CD8-positive, alpha-beta memory T cell (primary cell): ENCODE data around the gene BHLHA15. TPM values are rescaled to one million over a fixed set of nuclear protein-coding genes. Genes with fewer than 3 reads are reported as not detected.

Experiments used
- CTCF ChIA-PET: fragments of 350-600 bp; sonication (Branson Sonifier 250); formaldehyde crosslinking; loops from one replicate; lab custom pipeline; 2021; ENCODE audit warnings: antibody characterized with exemption; lab: Charles Lee
- POLR2A ChIA-PET: fragments of 350-600 bp; sonication (Branson Sonifier 250); formaldehyde crosslinking; loops from one replicate; lab custom pipeline; 2021; ENCODE audit warnings: antibody characterized with exemption; lab: Charles Lee
- DNase-seq, 5 donors: peaks; one replicate each; pipeline versions ENCODE4 v3.0.0 to v3.0.0-alpha.2; 2020 to 2022; ENCODE audit warnings: mixed read lengths in 1 of 5
- H3K27ac ChIP-seq: one replicate; pipeline ENCODE4 v1.7.0; 2013; ENCODE audit warnings: low read depth, mild to moderate bottlenecking, low read length, moderate library complexity
- H3K27me3 ChIP-seq: 2 replicates; pipeline ENCODE4 v1.7.0; 2013; ENCODE audit warnings: low read length, mild to moderate bottlenecking; ENCODE audit not compliant: insufficient read depth, poor library complexity, severe bottlenecking
- H3K36me3 ChIP-seq: 2 replicates; pipeline ENCODE4 v1.7.0; 2013; ENCODE audit warnings: mild to moderate bottlenecking, low read length, moderate library complexity; ENCODE audit not compliant: insufficient read depth
- H3K4me1 ChIP-seq: 2 replicates; pipeline ENCODE4 v1.7.0; 2013; ENCODE audit warnings: mild to moderate bottlenecking, low read length, moderate library complexity; ENCODE audit not compliant: insufficient read depth
- H3K4me3 ChIP-seq: 2 replicates; pipeline ENCODE4 v1.7.0; 2013; ENCODE audit warnings: mild to moderate bottlenecking, low read length
- H3K9me3 ChIP-seq: 2 replicates; pipeline ENCODE4 v1.7.0; 2013; ENCODE audit warnings: mild to moderate bottlenecking, low read length
- H3K27ac Mint-ChIP-seq, 8 donors: one replicate each; pipeline ENCODE4 v1.8.0; 2020 to 2021; ENCODE audit warnings: mixed read lengths in 8 of 8, mild to moderate bottlenecking in 6 of 8, inconsistent platforms in 3 of 8, moderate library complexity in 3 of 8
- H3K27me3 Mint-ChIP-seq, 2 donors: one replicate each; pipeline ENCODE4 v1.8.0; 2020 to 2021; ENCODE audit warnings: mixed read lengths in 2 of 2, mild to moderate bottlenecking in 1 of 2, moderate library complexity in 1 of 2
- H3K36me3 Mint-ChIP-seq, 3 donors: one replicate each; pipeline ENCODE4 v1.8.0; 2020 to 2021; ENCODE audit warnings: mixed read lengths in 3 of 3, inconsistent platforms in 1 of 3, mild to moderate bottlenecking in 1 of 3
- H3K4me1 Mint-ChIP-seq, 3 donors: one replicate each; pipeline ENCODE4 v1.8.0; 2020 to 2021; ENCODE audit warnings: mixed read lengths in 3 of 3, inconsistent platforms in 1 of 3, mild to moderate bottlenecking in 1 of 3
- H3K4me3 Mint-ChIP-seq, 7 donors: one replicate each; pipeline ENCODE4 v1.8.0; 2020 to 2021; ENCODE audit warnings: mixed read lengths in 7 of 7, mild to moderate bottlenecking in 6 of 7, moderate library complexity in 4 of 7, inconsistent platforms in 2 of 7
- H3K9me3 Mint-ChIP-seq, 5 donors: one replicate each; pipeline ENCODE4 v1.8.0; 2020 to 2022; ENCODE audit warnings: mixed read lengths in 5 of 5, mild to moderate bottlenecking in 3 of 5, moderate library complexity in 2 of 5, inconsistent platforms in 1 of 5
- polyA plus RNA-seq: library from polyadenylated mRNA; unstranded; fragments of 300-500 nt; fragmentation: Illumina TruSeq; gene quantifications from one replicate; pipeline ENCODE4 v1.2.3, GENCODE V29; 2021
- total RNA-seq, 2 experiments: library from RNA; stranded (reverse); gene quantifications; one replicate each; pipeline ENCODE4 v1.2.3, GENCODE V29; 2021

The BHLHA15 gene
- total and polyA plus RNA-seq, 3 experiments from 2014 or later, result not detected

- Histone ChIP-seq H3K4me3 (peak overlapping the region; percentile 93), H3K36me3 (no peaks in the 10 kb centered on the region), H3K9me3 (no peaks in the 10 kb centered on the region), H3K27ac (peak overlapping the region; percentile 85), H3K4me1 (peaks cover 50% of the 10 kb centered on the region), H3K27me3 (no peaks in the 10 kb centered on the region)
- Mint-ChIP-seq H3K36me3 (peaks cover 0 to 31% (median 6%) of the 10 kb centered on the region in 3 donors), H3K27me3 (no peaks in the 10 kb centered on the region), H3K4me3 (peak overlapping the region; percentile 89 to 99 (median 93)), H3K27ac (peak overlapping the region; percentile 95 to 99 (median 98)), H3K9me3 (no peaks in the 10 kb centered on the region), H3K4me1 (peaks cover 46 to 67% (median 64%) of the 10 kb centered on the region in 3 donors)
- ChIA-PET CTCF (interaction anchor here (0.7 to 1.8 kb wide), 7 partner anchors 29 to 629 kb away, joined by 3 to 8 read pairs (median 5); partner anchors contain the start of gene LMTK2), POLR2A (interaction anchor here (0.7 to 1.6 kb wide), 3 partner anchors 18 to 48 kb away, joined by 3 to 7 read pairs (median 5); no protein-coding TSS in a partner anchor)
- DNase-seq, result peak; percentile 10 to 70 (median 46)
Measured at GRCh38 chr7:98250789-98251188, 39.5 kb downstream of the BHLHA15 start.

- H3K27ac Mint-ChIP-seq, result peak overlapping the region; percentile 95 to 99 (median 98)
- POLR2A ChIA-PET, result interaction anchor here (1.4 to 1.6 kb wide), 2 partner anchors 29 to 49 kb away, joined by 5 to 7 read pairs; no protein-coding TSS in a partner anchor
- Histone ChIP-seq H3K9me3 (no peaks in the 10 kb centered on the region), H3K36me3 (no peaks in the 10 kb centered on the region), H3K27ac (peak overlapping the region; percentile 85), H3K4me1 (peaks cover 50% of the 10 kb centered on the region), H3K4me3 (peak overlapping the region; percentile 93), H3K27me3 (no peaks in the 10 kb centered on the region)
- H3K9me3 Mint-ChIP-seq, result no peaks in the 10 kb centered on the region
- H3K4me3 Mint-ChIP-seq, result peak overlapping the region; percentile 89 to 99 (median 93)
- peaks cover 46 to 68% (median 64%) of the 10 kb centered on the region in 3 donors for H3K4me1 Mint-ChIP-seq
- peak in 4 of 5 donors; percentile 5 to 82 (median 64) for DNase-seq
- H3K36me3 Mint-ChIP-seq, result peaks cover 0 to 31% (median 6%) of the 10 kb centered on the region in 3 donors
- no peaks in the 10 kb centered on the region for H3K27me3 Mint-ChIP-seq
- CTCF ChIA-PET, result interaction anchor here (0.8 to 1.8 kb wide), 7 partner anchors 29 to 229 kb away, joined by 3 to 8 read pairs (median 5); partner anchors contain the start of genes BAIAP2L1 and LMTK2
Measured at GRCh38 chr7:98251231-98251600, 40.0 kb downstream of the BHLHA15 start.

DNA sequence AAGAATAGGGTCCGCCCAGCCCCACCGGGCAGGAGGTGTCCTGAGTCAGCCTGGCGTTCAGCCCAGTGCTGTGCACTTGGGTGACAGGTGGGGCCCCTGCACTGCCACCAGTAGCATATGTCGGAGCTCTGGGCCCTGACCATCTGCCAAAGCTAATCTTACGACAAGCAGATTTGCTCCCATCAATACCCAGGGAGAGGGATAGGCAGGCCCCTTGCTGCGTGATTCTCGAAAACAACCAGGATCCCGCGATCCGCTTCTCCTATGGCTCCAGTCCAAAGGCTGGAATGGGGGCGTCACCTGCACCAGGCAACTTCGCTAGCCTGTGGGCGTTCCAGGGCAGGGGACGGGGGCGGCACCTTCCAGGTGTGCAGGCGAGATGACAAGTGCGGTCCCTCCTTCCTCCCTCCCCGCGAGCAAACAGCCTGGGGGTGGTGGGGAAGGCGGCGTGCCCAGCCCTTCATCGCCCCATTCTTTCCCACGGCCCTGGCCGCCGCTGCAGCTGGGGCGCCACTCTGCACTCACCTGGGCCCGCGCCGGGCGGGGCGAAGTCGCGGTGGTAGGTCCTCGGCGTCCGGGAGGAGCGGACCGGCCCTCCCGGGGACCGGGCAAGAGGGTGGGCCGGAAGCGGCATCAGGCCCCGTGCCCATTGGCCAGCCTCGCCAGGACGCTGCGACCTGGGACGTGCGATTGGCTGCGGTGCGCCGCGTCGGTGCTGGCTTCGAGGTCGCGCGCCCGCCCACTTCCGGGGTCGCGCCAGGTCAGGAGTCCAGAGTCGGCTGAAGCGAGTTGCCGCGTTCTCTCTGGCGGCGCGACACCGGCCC lies 40.6 kb downstream of the BHLHA15 start, which contains the start of gene TECPR1:
TSS of gene TECPR1 (minus strand) at position 632 of the 824 bp plus-strand sequence. CDS start 6,086 bp downstream, outside the sequence.
- peaks cover 0 to 37% (median 9%) of the 10 kb centered on the region in 3 donors for H3K36me3 Mint-ChIP-seq
- H3K9me3 Mint-ChIP-seq, result no peaks in the 10 kb centered on the region
- ChIA-PET POLR2A (interaction anchor here (1.4 to 1.6 kb wide), 2 partner anchors 29 to 49 kb away, joined by 5 to 7 read pairs; no protein-coding TSS in a partner anchor), CTCF (interaction anchor here (0.8 to 1.8 kb wide), 4 partner anchors 28 to 149 kb away, joined by 3 to 8 read pairs (median 4); partner anchors contain the start of genes BAIAP2L1 and LMTK2)
- H3K27ac Mint-ChIP-seq, result peak within 1 kb of the TSS; percentile 95 to 99 (median 98)
- peak; percentile 84 to 92 (median 90) for DNase-seq
- Histone ChIP-seq H3K9me3 (no peaks in the 10 kb centered on the region), H3K4me3 (peak within 1 kb of the TSS; percentile 93), H3K4me1 (peaks cover 50% of the 10 kb centered on the region), H3K27me3 (no peaks in the 10 kb centered on the region), H3K36me3 (no peaks in the 10 kb centered on the region), H3K27ac (peak within 1 kb of the TSS; percentile 85)
- H3K4me1 Mint-ChIP-seq, result peaks cover 46 to 72% (median 64%) of the 10 kb centered on the region in 3 donors
- H3K4me3 Mint-ChIP-seq, result peak within 1 kb of the TSS; percentile 89 to 99 (median 93)
- H3K27me3 Mint-ChIP-seq, result no peaks in the 10 kb centered on the region

- Histone ChIP-seq H3K4me3 (peak overlapping the region; percentile 93), H3K36me3 (no peaks in the 10 kb centered on the region), H3K27me3 (no peaks in the 10 kb centered on the region), H3K4me1 (peaks cover 50% of the 10 kb centered on the region), H3K27ac (peak overlapping the region; percentile 85), H3K9me3 (no peaks in the 10 kb centered on the region)
- CTCF ChIA-PET, result interaction anchor here (1.0 kb wide), 2 partner anchors 21 to 146 kb away, joined by 3 read pairs; partner anchors contain the start of gene LMTK2
- H3K4me1 Mint-ChIP-seq, result peaks cover 46 to 68% (median 59%) of the 10 kb centered on the region in 3 donors
- DNase-seq, result no peak
- peak overlapping the region; percentile 89 to 99 (median 93) for H3K4me3 Mint-ChIP-seq
- H3K9me3 Mint-ChIP-seq, result no peaks in the 10 kb centered on the region
- POLR2A ChIA-PET, result interaction anchor here (1.1 kb wide), 1 partner anchor 28 kb away, joined by 4 read pairs; no protein-coding TSS in a partner anchor
- H3K36me3 Mint-ChIP-seq, result peaks cover 0 to 38% (median 11%) of the 10 kb centered on the region in 3 donors
- peak overlapping the region; percentile 94 to 99 (median 97) for H3K27ac Mint-ChIP-seq
- H3K27me3 Mint-ChIP-seq, result no peaks in the 10 kb centered on the region
Measured at GRCh38 chr7:98252425-98253054, 41.3 kb downstream of the BHLHA15 start.

- H3K4me1 Mint-ChIP-seq, result peaks cover 37 to 53% (median 43%) of the 10 kb centered on the region in 3 donors
- no peaks in the 10 kb centered on the region for H3K9me3 Mint-ChIP-seq
- DNase-seq, result no peak
- no peak overlapping the region for H3K4me3 ChIP-seq
- H3K4me3 Mint-ChIP-seq, result peak overlapping the region in 1 of 7 donors; percentile 78
- no peaks in the 10 kb centered on the region for H3K27me3 ChIP-seq
- H3K36me3 ChIP-seq, result no peaks in the 10 kb centered on the region
- H3K9me3 ChIP-seq, result no peaks in the 10 kb centered on the region
- POLR2A ChIA-PET, result no interaction called here
- CTCF ChIA-PET, result interaction anchor here (0.9 kb wide), 1 partner anchor 8 kb away, joined by 3 read pairs; no protein-coding TSS in a partner anchor
- H3K27ac Mint-ChIP-seq, result peak overlapping the region in 3 of 8 donors; percentile 55 to 85 (median 84)
- peaks cover 0 to 42% (median 9%) of the 10 kb centered on the region in 3 donors for H3K36me3 Mint-ChIP-seq
- H3K4me1 ChIP-seq, result peaks cover 32% of the 10 kb centered on the region
- H3K27ac ChIP-seq, result no peak overlapping the region
- H3K27me3 Mint-ChIP-seq, result no peaks in the 10 kb centered on the region
Measured at GRCh38 chr7:98254516-98254915, 43.3 kb downstream of the BHLHA15 start.

DNA sequence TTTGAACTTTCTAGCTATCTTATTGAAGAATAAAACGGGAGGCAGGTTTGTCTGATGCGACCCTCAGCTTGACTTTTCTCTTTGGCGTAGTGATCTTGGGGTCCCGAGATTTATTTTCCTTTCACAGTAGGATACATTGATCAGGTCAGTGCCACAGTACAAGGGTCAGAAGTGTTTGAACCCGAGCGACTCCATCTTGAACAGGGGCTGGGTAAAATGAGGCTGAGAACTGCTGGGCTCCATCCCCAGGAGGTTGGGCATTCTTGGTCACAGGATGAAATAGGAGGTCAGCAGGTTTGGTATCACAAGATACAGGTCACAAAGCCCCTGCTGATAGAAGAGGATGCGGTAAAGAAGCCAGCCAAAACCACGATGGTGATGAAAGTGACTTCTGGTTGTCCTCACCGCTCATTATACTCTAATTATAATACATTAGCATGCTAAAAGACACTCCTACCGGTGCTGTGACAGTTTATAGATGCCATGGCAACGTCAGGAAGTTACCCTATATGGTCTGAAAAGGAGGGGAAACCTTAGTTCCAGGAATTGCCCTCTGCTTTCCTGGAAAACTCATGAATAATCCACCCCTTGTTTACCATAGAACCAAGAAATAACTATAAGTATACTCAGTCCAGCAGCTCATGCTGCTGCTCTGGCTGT lies 43.8 kb downstream of the BHLHA15 start:
- no peak for DNase-seq
- no peak overlapping the region for H3K4me3 ChIP-seq
- no peaks in the 10 kb centered on the region for H3K9me3 ChIP-seq
- no peaks in the 10 kb centered on the region for H3K36me3 ChIP-seq
- CTCF ChIA-PET, result no interaction called here
- H3K4me3 Mint-ChIP-seq, result peak overlapping the region in 3 of 7 donors; percentile 12 to 78 (median 49)
- H3K27ac ChIP-seq, result no peak overlapping the region
- H3K27ac Mint-ChIP-seq, result peak overlapping the region in 4 of 8 donors; percentile 55 to 85 (median 76)
- H3K9me3 Mint-ChIP-seq, result no peaks in the 10 kb centered on the region
- H3K4me1 ChIP-seq, result peaks cover 26% of the 10 kb centered on the region
- H3K27me3 ChIP-seq, result no peaks in the 10 kb centered on the region
- no peaks in the 10 kb centered on the region for H3K27me3 Mint-ChIP-seq
- POLR2A ChIA-PET, result no interaction called here
- peaks cover 31 to 48% (median 37%) of the 10 kb centered on the region in 3 donors for H3K4me1 Mint-ChIP-seq
- H3K36me3 Mint-ChIP-seq, result peaks cover 0 to 41% (median 9%) of the 10 kb centered on the region in 3 donors

- H3K27me3 Mint-ChIP-seq, result no peaks in the 10 kb centered on the region
- CTCF ChIA-PET, result no interaction called here
- H3K27ac ChIP-seq, result no peak overlapping the region
Measured at GRCh38 chr7:98256431-98256830, 45.2 kb downstream of the BHLHA15 start.

More at GRCh38 chr7:98256431-98256830, 45.2 kb downstream of the BHLHA15 start:
- no peaks in the 10 kb centered on the region for H3K27me3 ChIP-seq
- peaks cover 1% of the 10 kb centered on the region for H3K36me3 ChIP-seq
- Mint-ChIP-seq H3K4me3 (peak overlapping the region in 1 of 7 donors; percentile 30), H3K9me3 (no peaks in the 10 kb centered on the region), H3K4me1 (peaks cover 19 to 34% (median 24%) of the 10 kb centered on the region in 3 donors), H3K36me3 (peaks cover 0 to 47% (median 9%) of the 10 kb centered on the region in 3 donors), H3K27ac (peak overlapping the region in 2 of 8 donors; percentile 22 to 91)
- H3K4me3 ChIP-seq, result no peak overlapping the region
- no peaks in the 10 kb centered on the region for H3K9me3 ChIP-seq
- peaks cover 15% of the 10 kb centered on the region for H3K4me1 ChIP-seq
- no peak for DNase-seq
- POLR2A ChIA-PET, result no interaction called here
